Measurements from ENCODE around the gene FEV. TPM values are rescaled to one million over a fixed set of nuclear protein-coding genes. Genes with fewer than 3 reads are reported as not detected.
A peak's percentile ranks its signal among the peaks of the same experiment; 100 is the strongest.

The FEV gene
- total RNA-seq, 1 donor from 2014 or later: not detected

- H3K4me3 Mint-ChIP-seq: no peak overlapping the region
- H3K4me1 Mint-ChIP-seq: peaks cover 8% of the 10 kb centered on the region
- intact Hi-C loops (cut with micrococcal nuclease): loop anchor here (2.0 to 5.0 kb wide), 3 partner anchors 21 to 95 kb away; no protein-coding TSS in a partner anchor
- H3K27me3 Mint-ChIP-seq: peaks cover 70% of the 10 kb centered on the region
- peaks cover 4% of the 10 kb centered on the region for H3K36me3 Mint-ChIP-seq (ENCODE audit: low read depth)
- peaks cover 7% of the 10 kb centered on the region for H3K9me3 Mint-ChIP-seq
- peak; percentile 67 for DNase-seq
- no peak overlapping the region for H3K27ac Mint-ChIP-seq
These were observed 23.1 kb downstream of the FEV start for GRCh38 chr2:218961651-218962570.

GRCh38 chr2:218961229-218961628, 23.8 kb downstream of the FEV start:
- no peak for DNase-seq
- H3K4me3 Mint-ChIP-seq: no peak overlapping the region
- H3K9me3 Mint-ChIP-seq: peaks cover 7% of the 10 kb centered on the region
- H3K4me1 Mint-ChIP-seq: peaks cover 8% of the 10 kb centered on the region
- peaks cover 4% of the 10 kb centered on the region for H3K36me3 Mint-ChIP-seq (ENCODE audit: low read depth)
- peaks cover 77% of the 10 kb centered on the region for H3K27me3 Mint-ChIP-seq
- intact Hi-C loops (cut with micrococcal nuclease): loop anchor here (2.0 to 5.0 kb wide), 3 partner anchors 22 to 96 kb away; no protein-coding TSS in a partner anchor
- H3K27ac Mint-ChIP-seq: peak overlapping the region; percentile 42

GRCh38 chr2:218960309-218961165, 24.4 kb downstream of the FEV start:
- Mint-ChIP-seq H3K4me3 (no peak overlapping the region), H3K27me3 (peaks cover 76% of the 10 kb centered on the region)

GRCh38 chr2:218959761-218960308, 25.1 kb downstream of the FEV start:
- intact Hi-C loops (cut with micrococcal nuclease): loop anchor here (2.0 to 5.0 kb wide), 3 partner anchors 23 to 97 kb away; no protein-coding TSS in a partner anchor
- DNase-seq: no peak
- Mint-ChIP-seq H3K9me3 (peaks cover 7% of the 10 kb centered on the region), H3K36me3 (ENCODE audit: low read depth) (peaks cover 4% of the 10 kb centered on the region), H3K27ac (no peak overlapping the region), H3K4me3 (no peak overlapping the region), H3K27me3 (peaks cover 77% of the 10 kb centered on the region), H3K4me1 (peaks cover 8% of the 10 kb centered on the region)

More at GRCh38 chr2:218960309-218961165, 24.4 kb downstream of the FEV start:
- H3K4me1 Mint-ChIP-seq: peaks cover 8% of the 10 kb centered on the region
- intact Hi-C loops (cut with micrococcal nuclease): loop anchor here (2.0 to 5.0 kb wide), 3 partner anchors 22 to 97 kb away; no protein-coding TSS in a partner anchor
- no peak overlapping the region for H3K27ac Mint-ChIP-seq
- peaks cover 4% of the 10 kb centered on the region for H3K36me3 Mint-ChIP-seq (ENCODE audit: low read depth)
- DNase-seq: no peak
- H3K9me3 Mint-ChIP-seq: peaks cover 7% of the 10 kb centered on the region

GRCh38 chr2:218959141-218959731, 25.7 kb downstream of the FEV start, which contains the start of gene CDK5R2:
Gene CDK5R2 (plus strand): TSS chr2:218959666. CDS start chr2:218959821, 155 bp downstream.
- Mint-ChIP-seq H3K27me3 (peaks cover 77% of the 10 kb centered on the region), H3K4me3 (peak within 1 kb of the TSS; percentile 28), H3K27ac (no peak within 1 kb of the TSS), H3K4me1 (peaks cover 8% of the 10 kb centered on the region), H3K36me3 (ENCODE audit: low read depth) (peaks cover 4% of the 10 kb centered on the region), H3K9me3 (peaks cover 7% of the 10 kb centered on the region)
- peak; percentile 83 for DNase-seq
- intact Hi-C loops (cut with micrococcal nuclease): no loop called here

GRCh38 chr2:218958276-218958675, 26.7 kb downstream of the FEV start:
- H3K27me3 Mint-ChIP-seq: peaks cover 71% of the 10 kb centered on the region
- H3K4me3 Mint-ChIP-seq: no peak overlapping the region
- no peak overlapping the region for H3K27ac Mint-ChIP-seq
- intact Hi-C loops (cut with micrococcal nuclease): no loop called here
- H3K9me3 Mint-ChIP-seq: peaks cover 2% of the 10 kb centered on the region
- peaks cover 8% of the 10 kb centered on the region for H3K4me1 Mint-ChIP-seq
- no peak for DNase-seq
- H3K36me3 Mint-ChIP-seq (ENCODE audit: low read depth): peaks cover 4% of the 10 kb centered on the region

GRCh38 chr2:218957671-218958070, 27.3 kb downstream of the FEV start:
- no peaks in the 10 kb centered on the region for H3K9me3 Mint-ChIP-seq
- peaks cover 8% of the 10 kb centered on the region for H3K4me1 Mint-ChIP-seq
- intact Hi-C loops (cut with micrococcal nuclease): no loop called here
- no peak overlapping the region for H3K4me3 Mint-ChIP-seq
- peaks cover 4% of the 10 kb centered on the region for H3K36me3 Mint-ChIP-seq (ENCODE audit: low read depth)
- no peak overlapping the region for H3K27ac Mint-ChIP-seq
- peaks cover 69% of the 10 kb centered on the region for H3K27me3 Mint-ChIP-seq
- no peak for DNase-seq

- Mint-ChIP-seq H3K36me3 (ENCODE audit: low read depth) (peaks cover under 1% of the 10 kb centered on the region), H3K4me3 (no peak overlapping the region), H3K27ac (no peak overlapping the region), H3K4me1 (peaks cover 4% of the 10 kb centered on the region), H3K27me3 (peaks cover 61% of the 10 kb centered on the region), H3K9me3 (no peaks in the 10 kb centered on the region)
- intact Hi-C loops (cut with micrococcal nuclease): no loop called here
- no peak for DNase-seq
These were observed 28.9 kb downstream of the FEV start for GRCh38 chr2:218956039-218956438.

- Mint-ChIP-seq H3K27ac (no peak overlapping the region), H3K9me3 (no peaks in the 10 kb centered on the region), H3K4me1 (peaks cover 4% of the 10 kb centered on the region), H3K27me3 (peaks cover 58% of the 10 kb centered on the region), H3K4me3 (no peak overlapping the region), H3K36me3 (ENCODE audit: low read depth) (no peaks in the 10 kb centered on the region)
- intact Hi-C loops (cut with micrococcal nuclease): no loop called here
- DNase-seq: no peak
These were observed 30.3 kb downstream of the FEV start for GRCh38 chr2:218954541-218955300.

GRCh38 chr2:218953366-218953954, 31.5 kb downstream of the FEV start:
- Mint-ChIP-seq H3K27ac (no peak overlapping the region), H3K4me1 (no peaks in the 10 kb centered on the region), H3K4me3 (no peak overlapping the region), H3K27me3 (peaks cover 50% of the 10 kb centered on the region), H3K9me3 (no peaks in the 10 kb centered on the region), H3K36me3 (ENCODE audit: low read depth) (no peaks in the 10 kb centered on the region)
- no peak for DNase-seq
- intact Hi-C loops (cut with micrococcal nuclease): no loop called here

- DNase-seq: no peak
- intact Hi-C loops (cut with micrococcal nuclease): no loop called here
- Mint-ChIP-seq H3K27me3 (peaks cover 37% of the 10 kb centered on the region), H3K4me1 (no peaks in the 10 kb centered on the region), H3K9me3 (no peaks in the 10 kb centered on the region), H3K36me3 (ENCODE audit: low read depth) (no peaks in the 10 kb centered on the region), H3K27ac (no peak overlapping the region), H3K4me3 (no peak overlapping the region)
These were observed 32.8 kb downstream of the FEV start for GRCh38 chr2:218952160-218952559.

- Mint-ChIP-seq H3K36me3 (ENCODE audit: low read depth) (no peaks in the 10 kb centered on the region), H3K9me3 (no peaks in the 10 kb centered on the region), H3K4me3 (no peak overlapping the region), H3K27ac (no peak overlapping the region), H3K4me1 (no peaks in the 10 kb centered on the region), H3K27me3 (peaks cover 30% of the 10 kb centered on the region)
- intact Hi-C loops (cut with micrococcal nuclease): no loop called here
- no peak for DNase-seq
These were observed 38.4 kb downstream of the FEV start for GRCh38 chr2:218946621-218947020.
